HG02798 (cell line): ENCODE measurements around the gene ELMO2.
A peak's percentile ranks its signal among the peaks of the same experiment; 100 is the strongest.

Source experiments
- ATAC-seq: cut with Tn5 transposase; IDR thresholded peaks from one replicate; pipeline ENCODE4 v1.9.1; 2021; ENCODE audit warnings: mild to moderate bottlenecking; ENCODE audit not compliant: unreplicated experiment, poor library complexity

ELMO2 gene, protein sequence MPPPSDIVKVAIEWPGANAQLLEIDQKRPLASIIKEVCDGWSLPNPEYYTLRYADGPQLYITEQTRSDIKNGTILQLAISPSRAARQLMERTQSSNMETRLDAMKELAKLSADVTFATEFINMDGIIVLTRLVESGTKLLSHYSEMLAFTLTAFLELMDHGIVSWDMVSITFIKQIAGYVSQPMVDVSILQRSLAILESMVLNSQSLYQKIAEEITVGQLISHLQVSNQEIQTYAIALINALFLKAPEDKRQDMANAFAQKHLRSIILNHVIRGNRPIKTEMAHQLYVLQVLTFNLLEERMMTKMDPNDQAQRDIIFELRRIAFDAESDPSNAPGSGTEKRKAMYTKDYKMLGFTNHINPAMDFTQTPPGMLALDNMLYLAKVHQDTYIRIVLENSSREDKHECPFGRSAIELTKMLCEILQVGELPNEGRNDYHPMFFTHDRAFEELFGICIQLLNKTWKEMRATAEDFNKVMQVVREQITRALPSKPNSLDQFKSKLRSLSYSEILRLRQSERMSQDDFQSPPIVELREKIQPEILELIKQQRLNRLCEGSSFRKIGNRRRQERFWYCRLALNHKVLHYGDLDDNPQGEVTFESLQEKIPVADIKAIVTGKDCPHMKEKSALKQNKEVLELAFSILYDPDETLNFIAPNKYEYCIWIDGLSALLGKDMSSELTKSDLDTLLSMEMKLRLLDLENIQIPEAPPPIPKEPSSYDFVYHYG

GRCh38 chr20:46406200-46406985, at the start of gene ELMO2:
ELMO2 (minus strand) TSS chr20:46406615; CDS start chr20:46394482, 12,133 bp downstream.
- peak; percentile 92 for ATAC-seq

GRCh38 chr20:46455729-46456128, 49.3 kb upstream of the ELMO2 start:
- ATAC-seq = no peak

DNA sequence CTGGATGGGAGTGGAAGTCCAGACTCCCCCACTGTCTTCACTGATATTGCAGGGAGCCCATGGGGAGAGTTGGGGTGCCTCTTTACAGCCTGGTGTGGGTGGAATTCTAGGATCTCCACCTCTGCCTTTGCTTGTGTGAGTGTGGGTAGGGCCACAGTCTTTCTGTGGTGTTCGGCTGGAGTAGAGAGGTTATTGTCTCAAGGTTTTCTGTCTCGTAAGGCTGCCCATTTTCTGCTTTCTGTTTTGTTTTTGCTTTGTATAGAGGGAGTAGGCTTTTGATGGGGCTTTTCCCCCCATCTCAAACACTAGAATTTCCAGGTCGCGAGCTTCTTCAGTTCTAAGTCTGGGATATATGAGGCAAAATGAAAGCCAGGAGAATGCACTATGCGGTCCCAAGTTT, 40.4 kb upstream of the ELMO2 start:
- no peak for ATAC-seq

GRCh38 chr20:46439837-46440236, 33.4 kb upstream of the ELMO2 start:
- ATAC-seq = no peak

- no peak for ATAC-seq
Measured at GRCh38 chr20:46438156-46438750, 31.8 kb upstream of the ELMO2 start.

- no peak for ATAC-seq
Measured at GRCh38 chr20:46435146-46435545, 28.7 kb upstream of the ELMO2 start.

DNA sequence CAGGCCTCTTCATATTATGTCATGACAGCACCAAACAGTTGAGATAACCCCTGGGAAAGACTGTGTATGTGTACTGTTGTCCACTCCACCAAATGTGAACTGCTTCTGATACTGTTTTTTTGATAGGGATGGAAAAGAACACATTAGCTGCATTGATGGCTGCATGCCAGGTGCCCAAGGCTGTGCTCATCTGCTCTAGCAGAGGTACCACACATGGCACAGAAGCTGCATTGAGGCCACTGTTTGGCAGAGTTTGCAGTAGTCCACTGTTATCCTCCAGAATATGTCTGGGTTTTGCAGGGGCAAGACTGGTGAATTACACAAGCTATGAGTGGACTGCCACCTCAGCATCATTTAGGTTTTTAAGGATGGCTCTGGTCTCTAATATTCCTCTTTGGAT, 28.2 kb upstream of the ELMO2 start:
- no peak for ATAC-seq

GRCh38 chr20:46433051-46433450, 26.6 kb upstream of the ELMO2 start:
- no peak for ATAC-seq

DNA sequence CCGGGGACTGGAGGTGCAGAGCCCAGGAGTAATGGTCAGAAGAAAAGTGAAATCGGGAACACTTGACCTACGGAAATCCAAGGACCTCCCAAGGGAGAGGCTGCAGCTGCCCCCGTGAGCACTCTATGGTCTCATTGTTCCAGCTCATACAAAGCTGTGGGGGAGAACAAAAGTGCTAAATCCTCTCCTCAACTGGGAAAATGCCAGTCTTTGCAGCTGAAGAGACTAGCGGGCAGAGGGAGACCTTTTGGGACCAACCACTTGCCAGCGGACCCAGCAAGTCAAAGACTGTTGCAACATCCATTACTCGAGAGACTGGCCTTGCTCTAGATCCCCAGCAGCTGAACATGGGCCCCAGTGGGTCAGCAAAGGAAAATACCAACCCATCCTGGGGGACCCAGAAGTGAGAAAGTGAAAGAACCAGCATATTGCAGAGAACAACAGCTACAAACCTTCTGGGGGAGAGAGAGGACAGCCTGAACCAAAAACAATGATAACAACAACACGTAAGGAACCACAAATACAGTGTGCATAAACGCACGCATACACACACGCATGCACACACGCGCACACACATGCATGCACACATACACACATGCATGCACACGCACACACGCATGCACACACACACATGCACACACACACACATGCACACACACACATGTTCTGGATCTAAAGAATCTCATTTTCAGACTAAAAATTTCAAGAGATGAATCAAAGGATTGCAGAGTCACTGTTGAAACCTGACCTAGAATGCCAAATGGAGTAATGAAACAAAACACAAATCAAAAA, 24.7 kb upstream of the ELMO2 start:
- ATAC-seq = no peak

DNA sequence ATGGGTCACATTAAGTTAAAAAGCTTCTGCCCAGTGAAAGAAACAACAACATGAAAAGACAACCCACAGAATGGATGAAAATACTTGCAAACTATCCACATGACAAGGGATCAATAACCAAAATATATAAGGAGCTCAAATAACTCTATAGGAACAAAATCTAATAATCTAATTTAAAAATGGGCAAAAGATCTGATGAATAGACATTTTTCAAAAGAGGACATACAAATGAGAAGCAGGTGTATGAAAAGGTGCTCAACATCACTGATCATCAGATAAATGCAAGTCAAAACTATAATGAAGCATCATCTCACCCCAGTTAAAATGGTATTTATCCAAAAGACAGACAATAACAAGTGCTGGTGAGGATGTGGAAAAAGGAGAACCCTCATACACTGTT, 21.0 kb upstream of the ELMO2 start:
- no peak for ATAC-seq

- ATAC-seq = no peak
Measured at GRCh38 chr20:46423882-46424482, 17.6 kb upstream of the ELMO2 start.

GRCh38 chr20:46423342-46423741, 16.9 kb upstream of the ELMO2 start:
- ATAC-seq = no peak

- ATAC-seq = no peak
Measured at GRCh38 chr20:46420878-46421277, 14.5 kb upstream of the ELMO2 start.

DNA sequence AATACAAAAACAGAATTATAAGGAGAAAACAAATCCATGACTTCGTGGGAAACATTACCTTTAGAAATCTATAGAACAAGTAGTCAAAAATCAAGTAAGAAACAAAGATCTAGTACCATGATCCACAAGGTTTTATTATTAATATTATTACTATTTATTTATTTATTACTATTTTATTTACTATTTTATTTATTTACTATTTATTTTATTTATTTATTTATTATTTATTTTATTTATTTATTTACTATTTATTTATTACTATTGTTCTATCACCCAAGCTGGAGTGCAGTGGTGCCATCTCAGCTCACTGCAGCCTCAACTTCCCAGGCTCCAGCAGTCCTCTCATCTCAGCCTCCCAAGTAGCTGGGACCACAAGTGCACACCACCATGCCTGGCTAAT, 13.5 kb upstream of the ELMO2 start:
- ATAC-seq = no peak

GRCh38 chr20:46416839-46417238, 10.4 kb upstream of the ELMO2 start:
- ATAC-seq = no peak

DNA sequence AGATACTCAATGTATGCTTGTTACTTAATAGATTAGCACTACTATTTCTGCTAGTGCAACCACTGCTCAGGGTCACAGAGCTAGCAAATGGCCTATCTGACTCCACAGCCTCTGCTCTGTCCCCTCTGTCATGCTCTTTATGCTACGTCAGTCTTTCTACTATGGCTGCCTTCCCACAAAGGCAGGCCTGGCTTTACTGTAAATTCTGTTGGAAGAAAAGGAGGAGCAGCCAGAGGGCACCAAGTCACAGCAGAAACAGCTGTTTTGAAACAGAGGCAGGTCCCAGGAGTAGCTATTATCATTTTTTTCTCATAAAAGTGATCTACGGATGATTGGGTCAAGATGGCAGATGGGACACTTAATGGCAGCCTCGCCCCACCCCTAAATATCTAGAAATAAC, 10.0 kb upstream of the ELMO2 start:
- no peak for ATAC-seq

- no peak for ATAC-seq
Measured at GRCh38 chr20:46415773-46416172, 9.4 kb upstream of the ELMO2 start.

DNA sequence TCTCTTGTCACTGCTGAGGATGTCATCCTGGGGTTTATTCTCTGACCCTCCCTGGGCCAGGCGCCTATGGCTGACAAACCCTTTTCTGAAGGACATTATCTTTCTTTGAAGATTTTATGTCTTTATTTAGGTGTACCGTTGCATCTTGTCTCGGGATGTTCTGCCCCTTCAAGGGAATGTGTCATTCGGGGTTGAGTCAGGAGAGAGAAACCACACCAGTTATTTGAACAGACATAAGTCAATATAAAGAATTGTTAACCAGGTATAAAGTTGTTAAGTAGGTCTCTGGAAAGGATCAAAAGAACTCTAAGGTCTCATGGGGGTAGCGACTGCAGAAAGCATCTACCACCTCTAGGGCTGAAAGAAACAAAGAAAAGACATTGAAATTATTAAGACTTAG, 8.2 kb upstream of the ELMO2 start:
- no peak for ATAC-seq

- no peak for ATAC-seq
Measured at GRCh38 chr20:46411637-46412036, 5.2 kb upstream of the ELMO2 start.
